K562 (cell line): ENCODE results near the gene CAMK2G.

Source experiments
- AFF4 ChIP-seq: sonication (generic); formaldehyde crosslinking; IDR thresholded peaks from 2 replicates; pipeline ENCODE4 v1.8.0; 2023; ENCODE audit warnings: mild to moderate bottlenecking, missing genetic modification reagents
- CREB1 ChIP-seq, 2 experiments: sonication (generic) in 1 of 2; formaldehyde crosslinking in 1 of 2; IDR thresholded peaks; 2 replicates each; pipeline versions ENCODE4 v1.6.1 to v1.8.0; 2012 to 2022; ENCODE audit warnings: inconsistent platforms in 1 of 2, mild to moderate bottlenecking in 1 of 2, missing genetic modification reagents in 1 of 2, moderate library complexity in 1 of 2
- CTCF ChIP-seq, 3 experiments: IDR thresholded peaks in 2 of 3; conservative IDR thresholded peaks in 1 of 3; 2 replicates each; pipeline ENCODE4 v1.5.1; 2011 to 2012; ENCODE audit warnings: low read length in 3 of 3, mild to moderate bottlenecking in 3 of 3, control low read depth in 2 of 3, improper control_type of control experiment in 1 of 3, inconsistent platforms in 1 of 3, low read depth in 1 of 3, mixed read lengths in 1 of 3, moderate library complexity in 1 of 3; ENCODE audit not compliant: insufficient read depth in 2 of 3
- EP300 ChIP-seq: IDR thresholded peaks from 2 replicates; pipeline ENCODE4 v1.6.1; 2012; ENCODE audit warnings: low read length, improper control_type of control experiment
- EZH2 ChIP-seq: IDR thresholded peaks from 2 replicates; pipeline ENCODE4 v1.6.1; 2012; ENCODE audit warnings: low read depth, mild to moderate bottlenecking, inconsistent platforms, low read length, borderline replicate concordance
- FOXM1 ChIP-seq, 2 experiments: fragments of 450-650 bp in 1 of 2; sonication (generic) in 1 of 2; formaldehyde crosslinking in 1 of 2; IDR thresholded peaks; 2 replicates each; pipeline versions ENCODE4 v1.6.1 to v1.9.0; 2017 to 2022; ENCODE audit warnings: low read depth in 2 of 2, mild to moderate bottlenecking in 2 of 2, missing genetic modification reagents in 1 of 2, moderate library complexity in 1 of 2
- GTF2E2 ChIP-seq: fragments of 200-800 bp; sonication (Bioruptor generic); IDR thresholded peaks from 2 replicates; pipeline ENCODE4 v1.6.1; 2016; ENCODE audit warnings: missing genetic modification characterization, missing compliant biosample characterization
- PREB ChIP-seq: sonication (generic); formaldehyde crosslinking; IDR thresholded peaks from 2 replicates; pipeline ENCODE4 v1.8.1; 2023; ENCODE audit warnings: mild to moderate bottlenecking, missing genetic modification reagents
- SIN3A ChIP-seq, 2 experiments: fragments of 150-350 bp in 1 of 2; IDR thresholded peaks; 2 replicates each; pipeline ENCODE4 v1.6.1; 2011 to 2016; ENCODE audit warnings: borderline replicate concordance in 2 of 2, low read depth in 2 of 2, low read length in 2 of 2, mild to moderate bottlenecking in 2 of 2, moderate library complexity in 2 of 2; ENCODE audit not compliant: control insufficient read depth in 1 of 2
- ZNF121 ChIP-seq: sonication (generic); formaldehyde crosslinking; conservative IDR thresholded peaks from 2 replicates; pipeline ENCODE4 v1.8.0; 2022; ENCODE audit warnings: missing genetic modification reagents
- ZNF24 ChIP-seq: fragments of 450-650 bp; IDR thresholded peaks from 2 replicates; pipeline ENCODE4 v1.6.1; 2016
- ZNF263 ChIP-seq: sonication (generic); formaldehyde crosslinking; IDR thresholded peaks from 2 replicates; pipeline ENCODE4 v1.8.0; 2022; ENCODE audit warnings: mild to moderate bottlenecking, missing genetic modification reagents, borderline replicate concordance

- TF ChIP-seq GTF2E2 (tag): no peak
- TF ChIP-seq FOXM1 (IDR thresholded peaks at IDR 0.05; ENCODE audit: low read depth): no peak
- TF ChIP-seq FOXM1 (CRISPR knock-in tag; IDR thresholded peaks at IDR 0.05; ENCODE audit: low read depth): no peak
- no peak for TF ChIP-seq ZNF263 (CRISPR knock-in tag)
- no peak for TF ChIP-seq ZNF24
- TF ChIP-seq CTCF (IDR thresholded peaks at IDR 0.05 in 2 of 3, conservative IDR thresholded peaks at IDR 0.05 in 1 of 3; ENCODE audit: insufficient read depth in 2 of 3, low read depth in 1 of 3, low read length in 3 of 3): no peak
- no peak for TF ChIP-seq EP300
- no peak for TF ChIP-seq EZH2
- no peak for TF ChIP-seq AFF4 (CRISPR knock-in tag)
- TF ChIP-seq CREB1 (IDR thresholded peaks at IDR 0.05): no peak
- no peak for TF ChIP-seq CREB1 (CRISPR knock-in tag; IDR thresholded peaks at IDR 0.05)
- no peak for TF ChIP-seq SIN3A (IDR thresholded peaks at IDR 0.05; ENCODE audit: borderline replicate concordance in 2 of 2, control insufficient read depth in 1 of 2, low read depth in 2 of 2, low read length in 2 of 2)
- TF ChIP-seq PREB (CRISPR knock-in tag): no peak
- TF ChIP-seq ZNF121 (CRISPR knock-in tag): no peak
Measured at GRCh38 chr10:73865459-73866442, 8.6 kb downstream of the CAMK2G start.
